Fibroblast of lung (primary cell): ENCODE results near the gene SLC9A8.

Experiments
- CTCF ChIP-seq, 2 donors: IDR thresholded peaks in 1 of 2; conservative IDR thresholded peaks in 1 of 2; 1 replicate in 1 of 2; 2 replicates in 1 of 2; pipeline ENCODE4 v1.5.1; 2011 to 2012; ENCODE audit warnings: low read length in 2 of 2, control low read depth in 1 of 2, inconsistent platforms in 1 of 2, low read depth in 1 of 2, mild to moderate bottlenecking in 1 of 2
- EZH2 ChIP-seq: IDR thresholded peaks from 2 replicates; pipeline ENCODE4 v1.5.1; 2012; ENCODE audit warnings: low read length, control low read depth, mild to moderate bottlenecking; ENCODE audit errors: missing control alignments

- no peak for TF ChIP-seq CTCF (conservative IDR thresholded peaks at IDR 0.05 in 1 of 2, IDR thresholded peaks at IDR 0.05 in 1 of 2; ENCODE audit: low read depth in 1 of 2, low read length in 2 of 2)
- no peak for TF ChIP-seq EZH2
Measured at GRCh38 chr20:49856904-49857303, 44.3 kb downstream of the SLC9A8 start.
